HEK293 (cell line): ENCODE results near the gene SPATA16.

Source experiments
- SP2 ChIP-seq: fragments of 450-650 bp; formaldehyde crosslinking; IDR thresholded peaks from 2 replicates; pipeline ENCODE4 v1.5.1; 2016; ENCODE audit warnings: missing biosample characterization, missing genetic modification characterization
- ZBTB49 ChIP-seq: fragments of 450-650 bp; formaldehyde crosslinking; IDR thresholded peaks from 2 replicates; pipeline ENCODE4 v1.5.1; 2016; ENCODE audit warnings: missing biosample characterization, missing genetic modification characterization, low read depth
- ZBTB8A ChIP-seq: fragments of 450-650 bp; formaldehyde crosslinking; IDR thresholded peaks from 2 replicates; pipeline ENCODE4 v1.5.1; 2016; ENCODE audit warnings: missing biosample characterization, missing genetic modification characterization
- ZNF175 ChIP-seq: fragments of 450-650 bp; formaldehyde crosslinking; IDR thresholded peaks from 2 replicates; pipeline ENCODE4 v1.5.1; 2016; ENCODE audit warnings: missing biosample characterization, missing genetic modification characterization
- ZNF24 ChIP-seq: fragments of 450-650 bp; formaldehyde crosslinking; IDR thresholded peaks from 2 replicates; pipeline ENCODE4 v1.5.1; 2016; ENCODE audit warnings: missing biosample characterization, missing genetic modification characterization
- ZNF274 ChIP-seq, 2 experiments: fragments of 200-500 bp in 1 of 2; fragments of 450-650 bp in 1 of 2; sonication (Bioruptor generic) in 1 of 2; formaldehyde crosslinking in 1 of 2; IDR thresholded peaks; 2 replicates each; pipeline versions ENCODE4 v1.5.1 to v1.6.1; 2014 to 2016; ENCODE audit warnings: borderline replicate concordance in 1 of 2, inconsistent platforms in 1 of 2, low read length in 1 of 2, missing biosample characterization in 1 of 2, missing genetic modification characterization in 1 of 2
- ZNF292 ChIP-seq: fragments of 450-650 bp; formaldehyde crosslinking; IDR thresholded peaks from 2 replicates; pipeline ENCODE4 v1.5.1; 2016; ENCODE audit warnings: low read depth, missing biosample characterization, missing genetic modification characterization, borderline replicate concordance
- ZNF670 ChIP-seq: fragments of 450-650 bp; formaldehyde crosslinking; IDR thresholded peaks from 2 replicates; pipeline ENCODE4 v1.5.1; 2016; ENCODE audit warnings: missing biosample characterization, missing genetic modification characterization, low read depth
- TF ChIP-seq, protein P1 (sequence below): fragments of 450-650 bp; formaldehyde crosslinking; IDR thresholded peaks from 2 replicates; pipeline ENCODE4 v1.5.1; 2016; ENCODE audit warnings: missing biosample characterization, missing genetic modification characterization

DNA sequence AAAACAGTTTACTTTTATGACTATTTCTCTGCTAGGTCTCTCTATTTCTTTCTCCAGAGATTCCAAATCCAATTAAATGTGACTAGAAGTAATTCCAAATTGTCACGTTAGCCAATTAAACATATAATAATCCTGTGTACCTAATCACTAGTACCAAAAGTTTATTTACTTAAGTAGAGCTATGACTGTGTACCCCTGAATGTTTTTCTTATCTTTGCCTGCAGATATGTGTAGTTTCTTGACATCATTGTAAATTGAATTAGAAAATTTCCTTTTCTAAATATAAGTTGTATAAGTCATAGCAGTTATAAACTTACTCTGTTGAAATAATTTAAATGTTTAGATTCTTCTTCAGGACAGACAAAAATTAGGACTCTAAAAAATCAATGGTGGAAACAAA lies 163.3 kb downstream of the SPATA16 start:
- TF ChIP-seq ZNF24 (no peak), ZNF175 (tag by site-specific recombination) (no peak), ZNF670 (tag by site-specific recombination) (no peak), ZNF292 (no peak), ZBTB8A (no peak), ZBTB49 (no peak), ZNF274 (IDR thresholded peaks at IDR 0.05; ENCODE audit: low read length) (no peak), ZNF274 (tag by site-specific recombination; IDR thresholded peaks at IDR 0.05; ENCODE audit: borderline replicate concordance) (no peak), SP2 (no peak)
- TF ChIP-seq, protein P1, sequence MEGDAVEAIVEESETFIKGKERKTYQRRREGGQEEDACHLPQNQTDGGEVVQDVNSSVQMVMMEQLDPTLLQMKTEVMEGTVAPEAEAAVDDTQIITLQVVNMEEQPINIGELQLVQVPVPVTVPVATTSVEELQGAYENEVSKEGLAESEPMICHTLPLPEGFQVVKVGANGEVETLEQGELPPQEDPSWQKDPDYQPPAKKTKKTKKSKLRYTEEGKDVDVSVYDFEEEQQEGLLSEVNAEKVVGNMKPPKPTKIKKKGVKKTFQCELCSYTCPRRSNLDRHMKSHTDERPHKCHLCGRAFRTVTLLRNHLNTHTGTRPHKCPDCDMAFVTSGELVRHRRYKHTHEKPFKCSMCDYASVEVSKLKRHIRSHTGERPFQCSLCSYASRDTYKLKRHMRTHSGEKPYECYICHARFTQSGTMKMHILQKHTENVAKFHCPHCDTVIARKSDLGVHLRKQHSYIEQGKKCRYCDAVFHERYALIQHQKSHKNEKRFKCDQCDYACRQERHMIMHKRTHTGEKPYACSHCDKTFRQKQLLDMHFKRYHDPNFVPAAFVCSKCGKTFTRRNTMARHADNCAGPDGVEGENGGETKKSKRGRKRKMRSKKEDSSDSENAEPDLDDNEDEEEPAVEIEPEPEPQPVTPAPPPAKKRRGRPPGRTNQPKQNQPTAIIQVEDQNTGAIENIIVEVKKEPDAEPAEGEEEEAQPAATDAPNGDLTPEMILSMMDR (tag by site-specific recombination): no peak
